ENCODE data around the gene CORO1C. TPM values are rescaled to one million over a fixed set of nuclear protein-coding genes. Genes with fewer than 3 reads are reported as not detected.
"Not testable (repeated sequence)": the region's sequence is repeated elsewhere in the genome, so short reads cannot be mapped to it uniquely, and the experiment has no call there.

The CORO1C gene
- polyA plus RNA-seq, 6 donors from 2014 or later = 71.0 to 84.7 (median 73.4) TPM

DNA sequence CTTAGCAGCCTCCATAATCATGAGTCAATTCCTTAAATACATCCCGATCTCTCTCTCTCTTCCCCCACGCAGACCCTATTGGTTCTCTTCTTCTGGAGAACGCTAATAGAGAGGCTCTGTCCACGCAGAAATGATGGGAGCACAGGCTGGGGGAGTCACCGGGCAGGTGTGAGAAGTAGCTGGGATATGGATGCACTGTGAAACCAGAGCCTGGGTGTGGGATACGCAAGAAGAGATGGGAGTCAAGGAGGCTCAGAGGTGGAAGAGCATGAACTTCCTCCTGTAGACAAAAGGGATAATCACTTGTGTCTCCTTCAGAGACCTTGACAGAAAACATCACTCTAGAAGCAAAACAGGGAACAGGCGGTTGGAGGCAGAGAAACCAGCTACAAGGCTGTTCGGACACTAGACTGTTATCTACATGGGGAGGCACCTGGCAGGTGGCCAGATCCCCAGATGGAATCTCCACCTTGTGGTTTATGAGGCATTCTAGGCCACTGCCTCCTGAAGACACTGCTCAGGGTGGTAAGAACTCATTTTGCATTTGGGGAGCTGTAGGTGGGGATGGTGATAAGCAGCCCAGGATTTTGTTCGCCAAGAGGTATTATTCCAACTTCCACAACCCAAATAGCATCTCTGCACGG, 90.4 kb downstream of the CORO1C start:
- DNase-seq = no peak
- ATAC-seq (ENCODE audit: low read depth in 2 of 2) = no peak
- Mint-ChIP-seq H3K9me3 (peaks cover 0 to 2% (median 0%) of the 10 kb centered on the region in 7 donors), H3K4me1 (peaks cover 56 to 88% (median 80%) of the 10 kb centered on the region in 3 donors), H3K4me3 (peak overlapping the region; percentile 58 to 89 (median 74)), H3K27ac (peak overlapping the region; percentile 95 to 99 (median 96)), H3K36me3 (peaks cover 5 to 16% of the 10 kb centered on the region in 2 donors), H3K27me3 (no peaks in the 10 kb centered on the region)

DNA sequence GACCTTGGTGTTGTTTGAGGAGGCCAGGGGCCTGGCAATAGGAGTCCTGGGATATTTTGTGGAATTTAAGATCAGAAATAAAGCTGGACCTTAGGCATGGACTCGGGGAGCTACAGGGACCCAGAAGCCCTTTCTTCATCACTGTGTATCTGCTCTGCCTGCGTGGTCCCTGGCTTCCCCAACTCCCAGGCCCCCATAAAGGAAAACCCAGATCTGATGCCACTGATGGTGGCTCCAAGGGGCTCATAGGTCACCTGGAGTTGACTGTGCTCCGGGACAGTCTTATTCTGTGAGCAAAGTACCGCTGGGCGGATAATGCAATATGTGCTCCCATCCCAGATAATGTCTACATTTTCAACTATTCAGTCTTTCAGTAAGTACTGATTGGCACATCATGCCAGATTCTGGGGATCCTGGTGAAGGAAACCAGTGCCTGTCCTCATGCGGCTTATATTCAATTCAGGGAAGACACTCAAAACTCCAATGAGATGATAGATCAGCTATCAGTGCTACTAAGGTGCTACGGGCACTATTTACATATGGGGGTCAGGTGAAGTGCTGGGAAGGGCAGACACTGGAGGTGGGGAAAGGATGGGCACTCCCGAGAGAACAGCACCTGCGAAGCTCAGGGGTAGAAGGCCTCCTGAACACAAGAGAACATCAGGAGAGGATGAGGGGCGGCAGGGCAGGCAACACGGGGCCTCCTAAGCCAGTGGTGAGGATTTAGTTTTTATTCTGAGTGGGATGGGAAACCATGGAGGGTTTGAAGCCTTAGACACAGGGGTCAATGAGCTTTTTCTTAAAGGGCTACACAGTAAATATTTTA, 92.1 kb downstream of the CORO1C start:
- ATAC-seq (ENCODE audit: low read depth in 2 of 2) (no peak), DNase-seq (no peak)
- H3K36me3 Mint-ChIP-seq = peaks cover 5 to 8% of the 10 kb centered on the region in 2 donors
- peak overlapping the region; percentile 90 to 99 (median 96) for H3K27ac Mint-ChIP-seq
- peak overlapping the region; percentile 84 to 99 (median 90) for H3K4me3 Mint-ChIP-seq
- H3K4me1 Mint-ChIP-seq = peaks cover 52 to 85% (median 82%) of the 10 kb centered on the region in 3 donors
- peaks cover 0 to 2% (median 0%) of the 10 kb centered on the region in 7 donors for H3K9me3 Mint-ChIP-seq
- no peaks in the 10 kb centered on the region for H3K27me3 Mint-ChIP-seq

- Mint-ChIP-seq H3K36me3 (peaks cover 0 to 8% of the 10 kb centered on the region in 2 donors), H3K9me3 (peaks cover 0 to 2% (median 0%) of the 10 kb centered on the region in 7 donors), H3K4me3 (peak overlapping the region; percentile 88 to 99 (median 93)), H3K27me3 (no peaks in the 10 kb centered on the region), H3K4me1 (peaks cover 55 to 88% (median 85%) of the 10 kb centered on the region in 3 donors), H3K27ac (peak overlapping the region; percentile 96 to 99 (median 97))
- DNase-seq (peak; percentile 52), ATAC-seq (ENCODE audit: low read depth in 2 of 2) (no peak)
These were observed 93.0 kb downstream of the CORO1C start for GRCh38 chr12:108638141-108638827.

- peak overlapping the region; percentile 89 to 99 (median 96) for H3K27ac Mint-ChIP-seq
- peaks cover 60 to 93% (median 92%) of the 10 kb centered on the region in 3 donors for H3K4me1 Mint-ChIP-seq
- peaks cover 0 to 2% (median 0%) of the 10 kb centered on the region in 7 donors for H3K9me3 Mint-ChIP-seq
- H3K4me3 Mint-ChIP-seq = peak overlapping the region; percentile 88 to 99 (median 93)
- no peaks in the 10 kb centered on the region for H3K27me3 Mint-ChIP-seq
- peaks cover 0 to 8% of the 10 kb centered on the region in 2 donors for H3K36me3 Mint-ChIP-seq
- no peak for ATAC-seq (ENCODE audit: low read depth in 2 of 2)
- no peak for DNase-seq
These were observed 93.9 kb downstream of the CORO1C start for GRCh38 chr12:108637222-108637971.

DNA sequence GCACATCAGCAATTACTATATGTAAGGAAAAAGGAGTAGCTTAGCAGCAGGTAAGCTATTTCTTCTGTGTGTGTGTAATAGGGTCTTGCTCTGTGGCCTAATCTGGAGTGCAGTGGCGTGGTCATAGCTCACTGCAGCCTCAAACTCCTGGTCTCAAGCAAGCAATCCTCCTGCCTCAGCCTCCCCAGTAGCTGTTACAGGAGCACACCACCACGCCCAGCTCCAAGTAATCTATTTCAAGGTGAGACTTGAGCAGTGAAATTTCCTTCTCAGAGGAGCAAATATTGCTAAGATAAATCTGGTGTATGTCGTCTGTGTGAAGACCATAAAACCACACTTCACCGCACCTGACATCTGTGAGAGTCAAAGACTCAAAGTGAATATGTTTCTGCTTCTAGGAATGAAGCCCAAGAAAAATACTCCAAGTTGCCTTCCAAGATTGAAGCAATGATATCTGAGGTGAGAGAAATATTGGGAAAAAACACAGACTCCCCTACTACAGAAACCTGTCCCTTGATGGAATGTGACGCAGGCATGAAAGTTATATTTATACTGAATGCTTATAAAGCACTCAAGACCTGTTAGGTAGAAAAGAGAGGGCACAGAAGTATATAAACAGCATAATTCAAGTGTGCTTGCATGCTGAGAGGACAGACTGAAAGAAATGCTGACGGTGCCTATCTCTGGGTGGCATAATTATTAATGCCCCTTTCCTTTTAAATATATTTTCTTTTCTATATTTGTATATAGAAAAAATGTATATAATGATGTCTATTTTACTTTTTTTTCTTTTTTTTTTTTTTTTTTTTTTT, 95.1 kb downstream of the CORO1C start:
- H3K36me3 Mint-ChIP-seq = peaks cover 0 to 8% of the 10 kb centered on the region in 2 donors
- peaks cover 56 to 93% (median 92%) of the 10 kb centered on the region in 3 donors for H3K4me1 Mint-ChIP-seq
- DNase-seq (no peak), ATAC-seq (ENCODE audit: low read depth in 2 of 2) (no peak)
- peak overlapping the region; percentile 88 to 99 (median 98) for H3K4me3 Mint-ChIP-seq
- H3K9me3 Mint-ChIP-seq = peaks cover 0 to 6% (median 0%) of the 10 kb centered on the region in 7 donors
- H3K27me3 Mint-ChIP-seq = no peaks in the 10 kb centered on the region
- peak overlapping the region; percentile 99 to 100 (median 100) for H3K27ac Mint-ChIP-seq

DNA sequence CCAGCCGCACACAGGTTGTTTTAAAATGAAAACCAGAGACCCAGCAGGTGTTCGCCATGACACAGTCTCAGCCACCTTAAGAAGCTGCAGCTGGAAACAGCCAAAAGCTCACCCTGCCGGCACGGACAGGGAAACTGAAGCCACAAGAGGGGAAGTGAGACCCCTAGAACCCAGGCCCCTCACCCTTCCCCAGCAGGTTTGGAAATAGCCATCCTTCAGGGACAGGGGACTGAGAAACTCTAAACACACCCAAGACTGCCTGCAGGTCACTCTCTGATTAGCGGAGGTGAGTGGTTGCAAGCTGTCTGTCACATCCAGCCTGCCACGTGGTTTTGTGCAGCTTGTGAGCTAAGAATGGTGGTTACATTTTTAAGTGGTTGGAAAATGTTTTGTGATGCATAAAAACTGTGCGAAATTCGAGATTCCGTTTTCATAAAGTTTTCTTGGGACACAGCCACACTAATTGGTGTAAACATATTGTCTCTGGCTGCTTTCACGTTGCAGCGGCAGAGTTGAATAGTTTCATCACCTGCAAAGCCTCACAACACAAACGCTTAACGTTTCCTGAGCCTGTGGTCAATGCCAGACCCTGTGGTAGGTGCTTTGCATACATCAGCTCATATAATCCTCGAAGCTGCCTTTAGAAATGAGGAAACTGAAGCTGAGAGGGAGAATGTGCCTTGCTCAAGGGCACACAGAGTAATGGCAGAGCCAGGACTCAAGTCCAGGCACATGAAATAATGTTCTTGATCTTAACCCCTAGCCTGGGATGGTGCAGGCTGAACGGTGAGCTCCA, 95.9 kb downstream of the CORO1C start:
- Mint-ChIP-seq H3K9me3 (peaks cover 0 to 6% (median 0%) of the 10 kb centered on the region in 7 donors), H3K4me1 (peaks cover 52 to 93% (median 90%) of the 10 kb centered on the region in 3 donors), H3K4me3 (peak overlapping the region; percentile 88 to 99 (median 98)), H3K27ac (peak overlapping the region; percentile 99 to 100 (median 100)), H3K36me3 (peaks cover 0 to 8% of the 10 kb centered on the region in 2 donors), H3K27me3 (no peaks in the 10 kb centered on the region)
- DNase-seq = peak; percentile 87
- ATAC-seq (ENCODE audit: low read depth in 2 of 2) = peak; percentile 54 to 56

DNA sequence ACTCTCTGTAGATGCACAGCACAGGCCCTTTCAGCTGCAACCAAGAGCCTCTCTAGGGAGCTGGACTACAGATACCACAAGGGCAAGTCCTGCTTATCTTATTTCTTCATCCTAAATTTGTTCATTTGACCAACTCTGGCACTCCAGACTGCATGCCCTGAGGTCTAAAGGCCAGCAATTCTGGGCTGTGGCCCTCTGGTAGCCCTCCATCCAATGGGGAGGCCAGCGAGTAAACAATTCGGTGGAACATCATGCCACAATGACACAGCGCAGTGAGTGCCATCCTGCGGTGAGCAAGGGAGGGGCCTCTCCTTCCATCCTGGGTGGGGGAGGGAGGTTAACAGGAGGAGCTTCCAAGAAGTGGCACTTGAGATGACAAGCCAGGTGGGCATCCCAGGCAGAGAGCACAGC, 97.0 kb downstream of the CORO1C start:
- H3K27me3 Mint-ChIP-seq = no peaks in the 10 kb centered on the region
- H3K4me3 Mint-ChIP-seq = peak overlapping the region; percentile 88 to 99 (median 98)
- H3K4me1 Mint-ChIP-seq = peaks cover 49 to 93% (median 90%) of the 10 kb centered on the region in 3 donors
- DNase-seq (no peak), ATAC-seq (ENCODE audit: low read depth in 2 of 2) (no peak)
- H3K9me3 Mint-ChIP-seq = peaks cover 0 to 6% (median 0%) of the 10 kb centered on the region in 7 donors
- peak overlapping the region; percentile 99 to 100 (median 100) for H3K27ac Mint-ChIP-seq
- peaks cover 0 to 4% of the 10 kb centered on the region in 2 donors for H3K36me3 Mint-ChIP-seq

DNA sequence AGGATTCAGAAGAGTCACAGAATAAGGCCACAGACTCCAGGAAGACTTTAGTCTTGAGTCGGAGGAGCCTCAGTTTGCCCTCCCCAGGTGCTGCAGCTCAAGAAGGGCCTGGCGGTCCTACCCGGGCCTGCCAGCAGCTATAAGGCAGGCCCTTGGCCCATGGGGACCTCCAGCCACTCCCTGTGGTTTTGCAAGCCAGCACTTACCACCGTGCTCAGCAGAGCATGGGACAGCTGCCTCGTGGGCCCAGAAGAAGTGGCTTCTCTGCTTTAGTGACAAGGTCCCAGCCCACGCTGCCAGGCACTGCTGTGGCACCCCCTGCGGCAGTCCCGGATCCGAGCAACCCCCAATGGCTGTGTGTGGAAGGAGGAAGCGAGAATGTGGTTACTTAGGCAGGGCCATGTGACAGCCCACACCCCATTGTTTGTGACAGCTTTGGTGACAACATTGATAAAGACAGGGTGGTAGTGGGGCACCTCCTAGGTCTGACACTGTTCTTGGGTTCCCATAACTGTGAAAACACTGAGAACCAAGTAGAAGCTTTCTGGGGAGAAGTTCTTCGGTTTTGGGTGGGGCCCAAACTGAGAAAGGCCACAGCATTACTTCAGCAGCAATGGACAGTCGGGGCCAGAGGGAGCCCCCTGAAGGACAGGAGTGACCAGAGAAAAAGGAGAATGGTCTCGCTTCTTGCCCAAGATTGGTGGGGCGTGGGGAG, 97.6 kb downstream of the CORO1C start, which contains the start of gene SELPLG:
Gene SELPLG, minus strand, starts transcription at position 361 of the 715 bp plus-strand sequence. CDS start 9,587 bp downstream, outside the sequence.
- DNase-seq (peak; percentile 98), ATAC-seq (ENCODE audit: low read depth in 2 of 2) (peak; percentile 73 to 77)
- Mint-ChIP-seq H3K27me3 (no peaks in the 10 kb centered on the region), H3K27ac (peak within 1 kb of the TSS; percentile 99 to 100 (median 100)), H3K4me3 (peak within 1 kb of the TSS; percentile 88 to 99 (median 98)), H3K4me1 (peaks cover 48 to 93% (median 89%) of the 10 kb centered on the region in 3 donors), H3K36me3 (no peaks in the 10 kb centered on the region), H3K9me3 (peaks cover 0 to 6% (median 0%) of the 10 kb centered on the region in 7 donors)

DNA sequence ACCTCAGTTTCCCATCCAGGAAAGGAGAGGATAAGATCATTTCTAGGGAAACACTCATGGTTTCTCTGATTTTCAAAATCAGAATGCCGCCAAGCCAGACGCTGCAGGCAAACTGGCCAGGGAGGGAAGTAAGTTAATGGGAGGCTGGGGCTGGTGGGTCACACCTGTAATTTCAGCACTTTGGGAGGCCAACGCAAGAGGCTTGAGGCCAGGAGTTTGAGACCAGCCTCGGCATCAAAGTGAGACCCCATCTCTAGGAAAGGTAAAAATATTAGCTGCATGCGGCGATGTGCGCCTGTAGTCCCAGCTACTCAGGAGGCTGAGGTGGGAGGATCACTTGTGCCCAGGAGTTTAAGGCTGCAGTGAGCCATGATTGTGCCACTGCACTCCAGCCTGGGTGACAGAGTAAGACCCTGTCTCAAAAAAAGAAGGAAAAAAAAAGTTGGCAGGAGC, 98.2 kb downstream of the CORO1C start:
- Mint-ChIP-seq H3K36me3 (no peaks in the 10 kb centered on the region), H3K27me3 (no peaks in the 10 kb centered on the region), H3K9me3 (peaks cover 0 to 6% (median 0%) of the 10 kb centered on the region in 7 donors), H3K4me3 (peak overlapping the region; percentile 88 to 99 (median 98)), H3K4me1 (peaks cover 49 to 93% (median 89%) of the 10 kb centered on the region in 3 donors), H3K27ac (peak overlapping the region; percentile 99 to 100 (median 100))
- ATAC-seq (ENCODE audit: low read depth in 2 of 2) (no peak), DNase-seq (no peak)

- not testable (repeated sequence) for H3K36me3 Mint-ChIP-seq, H3K9me3 Mint-ChIP-seq
These were observed 100.1 kb downstream of the CORO1C start for GRCh38 chr12:108631261-108631660.

More at GRCh38 chr12:108631261-108631660, 100.1 kb downstream of the CORO1C start:
- not testable (repeated sequence) for DNase-seq; ATAC-seq (ENCODE audit: low read depth in 2 of 2); H3K27me3 Mint-ChIP-seq
- H3K27ac Mint-ChIP-seq = peak overlapping the region; percentile 95 to 100 (median 100)
- peak overlapping the region in 5 of 8 donors; percentile 80 to 98 (median 94) for H3K4me3 Mint-ChIP-seq
- H3K4me1 Mint-ChIP-seq = peaks cover 50 to 89% (median 78%) of the 10 kb centered on the region in 3 donors

Measured in naive B cell (primary cell).